OCI-LY1 (cell line): ENCODE results near the gene SLC44A2.

Source experiments
- H2AFZ ChIP-seq: fragments of 200-600 bp; sonication (generic), shearing (Covaris generic); 2 replicates; pipeline ENCODE4 v1.6.0; 2014; ENCODE audit warnings: antibody characterized with exemption, mild to moderate bottlenecking, low read length
- H3F3A ChIP-seq: fragments of 200-600 bp; sonication (generic), shearing (Covaris generic); 2 replicates; pipeline ENCODE4 v1.6.0; 2014; ENCODE audit warnings: mild to moderate bottlenecking, antibody characterized with exemption, low read length, moderate library complexity; ENCODE audit not compliant: insufficient read depth
- H3K27ac ChIP-seq: fragments of 200-600 bp; sonication (generic); 2 replicates; pipeline ENCODE4 v1.5.1; 2014; ENCODE audit warnings: low read length, mixed run types, mild to moderate bottlenecking, low read depth; ENCODE audit not compliant: poor library complexity, severe bottlenecking
- H3K27me3 ChIP-seq: fragments of 200-600 bp; sonication (generic); 2 replicates; pipeline ENCODE4 v1.6.0; 2014; ENCODE audit warnings: antibody characterized with exemption, mild to moderate bottlenecking, low read length, moderate library complexity; ENCODE audit not compliant: insufficient read depth
- H3K36me3 ChIP-seq: fragments of 200-600 bp; sonication (generic); 2 replicates; pipeline ENCODE4 v1.6.1; 2014; ENCODE audit warnings: mild to moderate bottlenecking, antibody characterized with exemption, low read length, moderate library complexity, mixed read lengths; ENCODE audit not compliant: insufficient read depth
- H3K4me1 ChIP-seq: fragments of 200-600 bp; sonication (generic); 2 replicates; pipeline ENCODE4 v1.5.1; 2014; ENCODE audit warnings: mild to moderate bottlenecking, low read length, moderate library complexity; ENCODE audit not compliant: insufficient read depth, severe bottlenecking
- H3K4me2 ChIP-seq: fragments of 200-600 bp; sonication (generic), shearing (Covaris generic); 2 replicates; pipeline ENCODE4 v1.6.1; 2014; ENCODE audit warnings: low read length
- H3K4me3 ChIP-seq: fragments of 200-600 bp; sonication (generic); 2 replicates; pipeline ENCODE4 v1.5.1; 2014; ENCODE audit warnings: low read length, low read depth, mild to moderate bottlenecking, mixed read lengths; ENCODE audit not compliant: poor library complexity, severe bottlenecking
- H3K79me2 ChIP-seq: fragments of 200-600 bp; shearing (Covaris generic); 2 replicates; pipeline ENCODE4 v1.6.1; 2016; ENCODE audit warnings: mixed run types, low read length, mixed read lengths; ENCODE audit not compliant: insufficient read depth
- H3K9ac ChIP-seq: fragments of 200-600 bp; sonication (generic), shearing (Covaris generic); 2 replicates; pipeline ENCODE4 v1.6.1; 2014; ENCODE audit warnings: mild to moderate bottlenecking, low read length, mixed read lengths
- H3K9me2 ChIP-seq: fragments of 200-600 bp; sonication (generic), shearing (Covaris generic); 2 replicates; pipeline ENCODE4 v1.6.1; 2014; ENCODE audit warnings: low read depth, mild to moderate bottlenecking, low read length, mixed read lengths
- H3K9me3 ChIP-seq: fragments of 200-600 bp; shearing (Covaris generic); 2 replicates; pipeline ENCODE4 v1.6.1; 2014; ENCODE audit warnings: low read length, mixed read lengths
- H4K20me1 ChIP-seq: fragments of 200-600 bp; sonication (generic), shearing (Covaris generic); 2 replicates; pipeline ENCODE4 v1.6.0; 2016; ENCODE audit warnings: mild to moderate bottlenecking, low read length; ENCODE audit not compliant: insufficient read depth
- EZH2 ChIP-seq: fragments of 200-600 bp; sonication (generic), shearing (Covaris generic); IDR thresholded peaks from 2 replicates; pipeline ENCODE4 v1.8.0; 2017; ENCODE audit warnings: borderline replicate concordance, mixed run types, mild to moderate bottlenecking, antibody characterized with exemption, low read length, moderate library complexity, mixed read lengths
- TF ChIP-seq, protein P1 (sequence below): fragments of 200-600 bp; sonication (generic), shearing (Covaris generic); IDR thresholded peaks from 2 replicates; pipeline ENCODE4 v1.5.1; 2017; ENCODE audit warnings: mild to moderate bottlenecking, antibody characterized with exemption, low read length, moderate library complexity, mixed read lengths

The SLC44A2 gene

GRCh38 chr19:10642473-10643171, 17.3 kb downstream of the SLC44A2 start:
- H3K36me3 ChIP-seq, result peaks cover 57% of the 10 kb centered on the region
- no peak overlapping the region for H3K9ac ChIP-seq
- no peaks in the 10 kb centered on the region for H3K4me1 ChIP-seq
- H3F3A ChIP-seq, result no peaks in the 10 kb centered on the region
- H3K27ac ChIP-seq, result no peak overlapping the region
- H3K9me2 ChIP-seq, result no peaks in the 10 kb centered on the region
- H3K9me3 ChIP-seq, result no peaks in the 10 kb centered on the region
- no peak overlapping the region for H3K4me2 ChIP-seq
- H4K20me1 ChIP-seq, result no peaks in the 10 kb centered on the region
- TF ChIP-seq EZH2, result no peak
- TF ChIP-seq, protein P1, sequence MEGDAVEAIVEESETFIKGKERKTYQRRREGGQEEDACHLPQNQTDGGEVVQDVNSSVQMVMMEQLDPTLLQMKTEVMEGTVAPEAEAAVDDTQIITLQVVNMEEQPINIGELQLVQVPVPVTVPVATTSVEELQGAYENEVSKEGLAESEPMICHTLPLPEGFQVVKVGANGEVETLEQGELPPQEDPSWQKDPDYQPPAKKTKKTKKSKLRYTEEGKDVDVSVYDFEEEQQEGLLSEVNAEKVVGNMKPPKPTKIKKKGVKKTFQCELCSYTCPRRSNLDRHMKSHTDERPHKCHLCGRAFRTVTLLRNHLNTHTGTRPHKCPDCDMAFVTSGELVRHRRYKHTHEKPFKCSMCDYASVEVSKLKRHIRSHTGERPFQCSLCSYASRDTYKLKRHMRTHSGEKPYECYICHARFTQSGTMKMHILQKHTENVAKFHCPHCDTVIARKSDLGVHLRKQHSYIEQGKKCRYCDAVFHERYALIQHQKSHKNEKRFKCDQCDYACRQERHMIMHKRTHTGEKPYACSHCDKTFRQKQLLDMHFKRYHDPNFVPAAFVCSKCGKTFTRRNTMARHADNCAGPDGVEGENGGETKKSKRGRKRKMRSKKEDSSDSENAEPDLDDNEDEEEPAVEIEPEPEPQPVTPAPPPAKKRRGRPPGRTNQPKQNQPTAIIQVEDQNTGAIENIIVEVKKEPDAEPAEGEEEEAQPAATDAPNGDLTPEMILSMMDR, result no peak
- no peak overlapping the region for H2AFZ ChIP-seq
- no peaks in the 10 kb centered on the region for H3K27me3 ChIP-seq
- H3K79me2 ChIP-seq, result no peaks in the 10 kb centered on the region
- H3K4me3 ChIP-seq, result no peak overlapping the region

DNA sequence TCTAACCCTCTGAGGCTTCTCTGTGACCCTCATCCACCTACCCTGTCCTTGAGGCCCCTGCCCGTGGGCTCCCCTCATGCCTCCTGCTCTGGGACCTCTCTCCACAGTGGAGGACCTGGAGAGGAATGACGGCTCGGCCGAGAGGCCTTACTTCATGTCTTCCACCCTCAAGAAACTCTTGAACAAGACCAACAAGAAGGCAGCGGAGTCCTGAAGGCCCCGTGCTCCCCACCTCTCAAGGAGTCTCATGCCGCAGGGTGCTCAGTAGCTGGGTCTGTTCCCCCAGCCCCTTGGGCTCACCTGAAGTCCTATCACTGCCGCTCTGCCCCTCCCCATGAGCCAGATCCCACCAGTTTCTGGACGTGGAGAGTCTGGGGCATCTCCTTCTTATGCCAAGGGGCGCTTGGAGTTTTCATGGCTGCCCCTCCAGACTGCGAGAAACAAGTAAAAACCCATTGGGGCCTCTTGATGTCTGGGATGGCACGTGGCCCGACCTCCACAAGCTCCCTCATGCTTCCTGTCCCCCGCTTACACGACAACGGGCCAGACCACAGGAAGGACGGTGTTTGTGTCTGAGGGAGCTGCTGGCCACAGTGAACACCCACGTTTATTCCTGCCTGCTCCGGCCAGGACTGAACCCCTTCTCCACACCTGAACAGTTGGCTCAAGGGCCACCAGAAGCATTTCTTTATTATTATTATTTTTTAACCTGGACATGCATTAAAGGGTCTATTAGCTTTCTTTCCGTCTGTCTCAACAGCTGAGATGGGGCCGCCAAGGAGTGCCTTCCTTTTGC, 18.0 kb downstream of the SLC44A2 start:
- Histone ChIP-seq H3F3A (no peaks in the 10 kb centered on the region), H3K79me2 (no peaks in the 10 kb centered on the region), H2AFZ (no peak overlapping the region), H3K27ac (no peak overlapping the region), H3K9ac (no peak overlapping the region), H3K4me3 (no peak overlapping the region), H4K20me1 (no peaks in the 10 kb centered on the region), H3K36me3 (peaks cover 50% of the 10 kb centered on the region), H3K4me2 (no peak overlapping the region), H3K27me3 (no peaks in the 10 kb centered on the region), H3K4me1 (no peaks in the 10 kb centered on the region), H3K9me2 (no peaks in the 10 kb centered on the region), H3K9me3 (no peaks in the 10 kb centered on the region)
- no peak for TF ChIP-seq EZH2
- TF ChIP-seq, protein P1, result no peak

GRCh38 chr19:10643968-10644259, 18.6 kb downstream of the SLC44A2 start:
- H3F3A ChIP-seq, result no peaks in the 10 kb centered on the region
- no peaks in the 10 kb centered on the region for H4K20me1 ChIP-seq
- H3K27me3 ChIP-seq, result no peaks in the 10 kb centered on the region
- H3K27ac ChIP-seq, result no peak overlapping the region
- no peak overlapping the region for H3K4me2 ChIP-seq
- no peaks in the 10 kb centered on the region for H3K9me2 ChIP-seq
- H3K4me3 ChIP-seq, result no peak overlapping the region
- no peaks in the 10 kb centered on the region for H3K9me3 ChIP-seq
- no peak overlapping the region for H3K9ac ChIP-seq
- H3K79me2 ChIP-seq, result no peaks in the 10 kb centered on the region
- TF ChIP-seq, protein P1, result no peak
- TF ChIP-seq EZH2, result no peak
- no peak overlapping the region for H2AFZ ChIP-seq
- H3K36me3 ChIP-seq, result peaks cover 49% of the 10 kb centered on the region
- H3K4me1 ChIP-seq, result no peaks in the 10 kb centered on the region
